ENCODE results near the gene PTPRM.

PTPRM gene

GRCh38 chr18:8095947-8096570, 528.9 kb downstream of the PTPRM start:
- Histone ChIP-seq H3K4me3 (ENCODE audit: low read depth in 1 of 2, low read length in 1 of 2) (no peak overlapping the region), H3K9me3 (no peaks in the 10 kb centered on the region), H3K27ac (no peak overlapping the region), H3K4me1 (ENCODE audit: control insufficient read depth in 1 of 2, insufficient read depth in 1 of 2, low read depth in 1 of 2, low read length in 1 of 2) (no peaks in the 10 kb centered on the region), H3K27me3 (no peaks in the 10 kb centered on the region), H3K36me3 (no peaks in the 10 kb centered on the region)
- TF ChIP-seq CTCF (IDR thresholded peaks at IDR 0.05) = no peak

- Histone ChIP-seq H3K36me3 (no peaks in the 10 kb centered on the region), H3K9me3 (no peaks in the 10 kb centered on the region), H3K4me3 (ENCODE audit: low read depth in 1 of 2, low read length in 1 of 2) (no peak overlapping the region), H3K27ac (no peak overlapping the region), H3K4me1 (ENCODE audit: control insufficient read depth in 1 of 2, insufficient read depth in 1 of 2, low read depth in 1 of 2, low read length in 1 of 2) (no peaks in the 10 kb centered on the region), H3K27me3 (no peaks in the 10 kb centered on the region)
- TF ChIP-seq CTCF (IDR thresholded peaks at IDR 0.05) = no peak
Measured at GRCh38 chr18:8097399-8097798, 530.3 kb downstream of the PTPRM start.

DNA sequence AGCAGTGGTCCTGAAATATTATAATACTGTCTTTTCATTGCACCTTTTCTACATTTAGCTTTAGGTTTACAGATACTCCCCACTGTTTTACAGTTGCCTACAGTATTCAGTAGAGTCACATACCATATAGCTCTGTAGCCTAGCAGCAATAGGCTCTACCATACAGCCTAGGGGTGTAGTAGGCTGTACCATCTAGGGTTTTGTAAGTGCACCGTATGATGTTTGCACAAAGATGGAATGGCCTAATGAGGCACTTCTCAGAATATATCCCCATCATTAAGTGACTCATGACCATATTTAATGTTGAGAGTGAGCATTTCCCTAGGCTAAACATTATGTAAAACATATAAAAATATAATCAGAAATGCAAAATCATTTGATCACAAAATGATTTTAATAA, 530.8 kb downstream of the PTPRM start:
- Histone ChIP-seq H3K4me1 (ENCODE audit: control insufficient read depth in 1 of 2, insufficient read depth in 1 of 2, low read depth in 1 of 2, low read length in 1 of 2) (no peaks in the 10 kb centered on the region), H3K27me3 (no peaks in the 10 kb centered on the region), H3K27ac (no peak overlapping the region), H3K4me3 (ENCODE audit: low read depth in 1 of 2, low read length in 1 of 2) (no peak overlapping the region), H3K9me3 (no peaks in the 10 kb centered on the region), H3K36me3 (no peaks in the 10 kb centered on the region)
- TF ChIP-seq CTCF (IDR thresholded peaks at IDR 0.05) = no peak

DNA sequence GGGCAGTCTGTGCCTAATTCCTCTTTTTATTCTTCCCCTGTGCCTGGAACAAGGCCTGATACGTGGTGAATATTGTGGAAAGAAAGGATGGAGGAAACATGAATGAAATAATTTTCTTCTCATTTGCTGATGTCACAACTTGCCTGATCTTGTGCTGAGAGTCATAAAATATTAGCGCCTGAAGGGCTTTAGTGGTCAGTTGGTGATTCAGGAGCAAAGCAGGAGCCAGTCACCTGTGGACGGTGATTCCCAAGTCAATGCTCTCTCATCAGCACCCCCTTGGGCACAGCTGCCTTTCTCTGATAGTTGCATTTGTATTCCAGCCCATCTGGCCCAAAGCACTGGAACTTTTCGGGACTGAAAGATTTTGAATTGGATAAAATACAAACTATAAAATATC, 539.5 kb downstream of the PTPRM start:
- no peaks in the 10 kb centered on the region for H3K4me1 ChIP-seq (ENCODE audit: control insufficient read depth in 1 of 2, insufficient read depth in 1 of 2, low read depth in 1 of 2, low read length in 1 of 2)
- H3K27me3 ChIP-seq = no peaks in the 10 kb centered on the region
- H3K4me3 ChIP-seq (ENCODE audit: low read depth in 1 of 2, low read length in 1 of 2) = no peak overlapping the region
- TF ChIP-seq CTCF (IDR thresholded peaks at IDR 0.05) = no peak
- no peaks in the 10 kb centered on the region for H3K9me3 ChIP-seq
- no peaks in the 10 kb centered on the region for H3K36me3 ChIP-seq
- no peak overlapping the region for H3K27ac ChIP-seq

DNA sequence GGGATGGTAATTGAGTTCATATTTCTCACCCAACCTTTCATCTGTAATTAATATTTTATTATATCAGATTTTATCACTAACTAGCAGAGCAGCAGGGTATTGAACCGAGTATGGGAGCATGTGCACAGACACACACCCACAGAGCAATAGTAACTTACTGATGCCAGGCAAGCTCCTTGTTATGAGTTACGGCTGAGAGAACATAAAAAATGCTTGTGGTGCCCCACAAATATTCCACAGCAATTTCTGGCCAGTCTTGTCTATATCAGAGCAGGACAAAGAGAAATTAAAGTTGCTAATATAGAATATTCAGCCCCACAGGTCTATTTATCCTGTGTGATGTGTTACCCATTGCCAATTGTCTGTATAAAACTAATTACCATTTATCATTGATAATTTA, 540.3 kb downstream of the PTPRM start:
- no peak for TF ChIP-seq CTCF (IDR thresholded peaks at IDR 0.05)
- no peaks in the 10 kb centered on the region for H3K36me3 ChIP-seq
- H3K9me3 ChIP-seq = no peaks in the 10 kb centered on the region
- H3K27ac ChIP-seq = no peak overlapping the region
- H3K4me3 ChIP-seq (ENCODE audit: low read depth in 1 of 2, low read length in 1 of 2) = no peak overlapping the region
- no peaks in the 10 kb centered on the region for H3K4me1 ChIP-seq (ENCODE audit: control insufficient read depth in 1 of 2, insufficient read depth in 1 of 2, low read depth in 1 of 2, low read length in 1 of 2)
- no peaks in the 10 kb centered on the region for H3K27me3 ChIP-seq

GRCh38 chr18:8114480-8114879, 547.4 kb downstream of the PTPRM start:
- Histone ChIP-seq H3K36me3 (no peaks in the 10 kb centered on the region), H3K27ac (no peak overlapping the region), H3K4me1 (ENCODE audit: control insufficient read depth in 1 of 2, insufficient read depth in 1 of 2, low read depth in 1 of 2, low read length in 1 of 2) (no peaks in the 10 kb centered on the region), H3K4me3 (ENCODE audit: low read depth in 1 of 2, low read length in 1 of 2) (no peak overlapping the region), H3K9me3 (no peaks in the 10 kb centered on the region), H3K27me3 (no peaks in the 10 kb centered on the region)
- TF ChIP-seq CTCF (IDR thresholded peaks at IDR 0.05) = no peak

Data from neutrophil (primary cell).